Type B pancreatic cell (in vitro differentiated cells): Measurements from ENCODE around the gene AGAP5. TPM values are rescaled to one million over a fixed set of nuclear protein-coding genes. Genes with fewer than 3 reads are reported as not detected.

ENCODE experiments used
- DNase-seq: peaks from one replicate; pipeline ENCODE4 v3.0.0; 2021; ENCODE audit warnings: mixed read lengths; ENCODE audit not compliant: unreplicated experiment; ENCODE audit errors: extremely low spot score
- H3K27ac Mint-ChIP-seq: 2 replicates; pipeline ENCODE4 v1.8.0; 2021; ENCODE audit warnings: mild to moderate bottlenecking, mixed read lengths
- H3K27me3 Mint-ChIP-seq: 2 replicates; pipeline ENCODE4 v1.8.0; 2021; ENCODE audit warnings: mixed read lengths
- H3K36me3 Mint-ChIP-seq: 2 replicates; pipeline ENCODE4 v1.8.0; 2021; ENCODE audit warnings: mixed read lengths
- H3K4me1 Mint-ChIP-seq: one replicate; pipeline ENCODE4 v1.8.0; 2021; ENCODE audit warnings: mixed read lengths; ENCODE audit not compliant: unreplicated experiment
- H3K4me3 Mint-ChIP-seq: 2 replicates; pipeline ENCODE4 v1.8.0; 2021; ENCODE audit warnings: mild to moderate bottlenecking, mixed read lengths
- H3K9me3 Mint-ChIP-seq: 2 replicates; pipeline ENCODE4 v1.8.0; 2021; ENCODE audit warnings: mixed read lengths
- total RNA-seq: library from RNA; stranded (reverse); gene quantifications from 2 replicates; pipeline ENCODE4 v1.2.1, GENCODE V29; 2021; ENCODE audit warnings: low replicate concordance
- TF ChIP-seq, protein P1 (sequence below): fragments of 200-600 bp; sonication (generic); conservative IDR thresholded peaks from 2 replicates; pipeline ENCODE4 v1.5.0; 2021; ENCODE audit warnings: antibody characterized with exemption, mild to moderate bottlenecking

Gene AGAP5
- total RNA-seq, 1 donor from 2014 or later, result 10.3 TPM

- H3K27ac Mint-ChIP-seq, result no peak overlapping the region
- no peak overlapping the region for H3K4me3 Mint-ChIP-seq
- TF ChIP-seq, protein P1, sequence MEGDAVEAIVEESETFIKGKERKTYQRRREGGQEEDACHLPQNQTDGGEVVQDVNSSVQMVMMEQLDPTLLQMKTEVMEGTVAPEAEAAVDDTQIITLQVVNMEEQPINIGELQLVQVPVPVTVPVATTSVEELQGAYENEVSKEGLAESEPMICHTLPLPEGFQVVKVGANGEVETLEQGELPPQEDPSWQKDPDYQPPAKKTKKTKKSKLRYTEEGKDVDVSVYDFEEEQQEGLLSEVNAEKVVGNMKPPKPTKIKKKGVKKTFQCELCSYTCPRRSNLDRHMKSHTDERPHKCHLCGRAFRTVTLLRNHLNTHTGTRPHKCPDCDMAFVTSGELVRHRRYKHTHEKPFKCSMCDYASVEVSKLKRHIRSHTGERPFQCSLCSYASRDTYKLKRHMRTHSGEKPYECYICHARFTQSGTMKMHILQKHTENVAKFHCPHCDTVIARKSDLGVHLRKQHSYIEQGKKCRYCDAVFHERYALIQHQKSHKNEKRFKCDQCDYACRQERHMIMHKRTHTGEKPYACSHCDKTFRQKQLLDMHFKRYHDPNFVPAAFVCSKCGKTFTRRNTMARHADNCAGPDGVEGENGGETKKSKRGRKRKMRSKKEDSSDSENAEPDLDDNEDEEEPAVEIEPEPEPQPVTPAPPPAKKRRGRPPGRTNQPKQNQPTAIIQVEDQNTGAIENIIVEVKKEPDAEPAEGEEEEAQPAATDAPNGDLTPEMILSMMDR, result no peak
- H3K9me3 Mint-ChIP-seq, result no peaks in the 10 kb centered on the region
- no peaks in the 10 kb centered on the region for H3K36me3 Mint-ChIP-seq
- peaks cover 10% of the 10 kb centered on the region for H3K27me3 Mint-ChIP-seq
- peaks cover 18% of the 10 kb centered on the region for H3K4me1 Mint-ChIP-seq
- DNase-seq, result no peak
These were observed 54.5 kb downstream of the AGAP5 start for GRCh38 chr10:73643362-73643761.

DNA sequence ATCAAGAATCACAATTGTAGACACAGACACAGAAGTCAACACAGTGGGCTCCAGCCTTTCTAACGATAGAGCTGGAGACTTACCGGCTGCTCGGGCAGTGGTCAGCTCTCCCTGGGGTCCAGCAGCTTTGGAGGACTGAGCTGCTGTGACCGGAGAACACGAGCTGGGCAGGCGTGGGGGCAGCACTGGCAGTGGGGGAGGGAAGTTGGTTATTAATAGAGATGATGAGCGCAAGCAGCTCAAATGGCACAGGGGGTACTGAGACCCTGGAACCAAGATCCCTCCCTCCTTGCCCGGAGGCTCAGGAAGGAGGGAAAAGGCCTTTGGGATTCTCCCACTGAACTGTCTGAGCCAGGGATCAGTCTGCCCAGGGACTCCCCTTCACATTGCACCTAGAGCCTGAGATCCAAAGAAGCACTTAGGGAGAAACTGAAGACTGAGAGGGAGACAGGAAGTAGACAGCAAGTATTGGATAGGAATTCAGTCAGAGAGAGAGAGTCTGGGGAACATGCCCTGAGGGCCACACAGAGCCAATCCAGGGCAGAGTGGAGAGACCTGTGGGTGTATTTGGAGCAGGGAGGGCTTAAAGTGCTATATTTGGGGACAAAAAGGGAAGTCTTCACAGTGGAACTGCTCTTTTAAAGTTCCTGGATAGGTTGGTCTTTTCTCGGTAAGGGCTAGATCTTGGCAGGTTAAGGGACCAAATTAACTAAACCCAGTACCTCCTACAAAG is 56.4 kb downstream of the AGAP5 start, which contains the start of gene MYOZ1:
Gene MYOZ1 (minus strand): TSS at position 147 of the 733 bp plus-strand sequence. CDS start 1,457 bp downstream, outside the sequence.
- H3K27me3 Mint-ChIP-seq, result peaks cover 10% of the 10 kb centered on the region
- H3K36me3 Mint-ChIP-seq, result no peaks in the 10 kb centered on the region
- H3K9me3 Mint-ChIP-seq, result no peaks in the 10 kb centered on the region
- no peak for DNase-seq
- H3K4me1 Mint-ChIP-seq, result peaks cover 18% of the 10 kb centered on the region
- TF ChIP-seq, protein P1, result no peak
- H3K27ac Mint-ChIP-seq, result no peak within 1 kb of the TSS
- H3K4me3 Mint-ChIP-seq, result no peak within 1 kb of the TSS

GRCh38 chr10:73639286-73639685 is 58.6 kb downstream of the AGAP5 start:
- Mint-ChIP-seq H3K27me3 (peaks cover 10% of the 10 kb centered on the region), H3K27ac (no peak overlapping the region), H3K36me3 (no peaks in the 10 kb centered on the region), H3K4me3 (no peak overlapping the region), H3K9me3 (no peaks in the 10 kb centered on the region), H3K4me1 (peaks cover 12% of the 10 kb centered on the region)
- TF ChIP-seq, protein P1, result no peak
- no peak for DNase-seq

- TF ChIP-seq, protein P1, result no peak
These were observed 62.1 kb downstream of the AGAP5 start for GRCh38 chr10:73635781-73636180.

DNA sequence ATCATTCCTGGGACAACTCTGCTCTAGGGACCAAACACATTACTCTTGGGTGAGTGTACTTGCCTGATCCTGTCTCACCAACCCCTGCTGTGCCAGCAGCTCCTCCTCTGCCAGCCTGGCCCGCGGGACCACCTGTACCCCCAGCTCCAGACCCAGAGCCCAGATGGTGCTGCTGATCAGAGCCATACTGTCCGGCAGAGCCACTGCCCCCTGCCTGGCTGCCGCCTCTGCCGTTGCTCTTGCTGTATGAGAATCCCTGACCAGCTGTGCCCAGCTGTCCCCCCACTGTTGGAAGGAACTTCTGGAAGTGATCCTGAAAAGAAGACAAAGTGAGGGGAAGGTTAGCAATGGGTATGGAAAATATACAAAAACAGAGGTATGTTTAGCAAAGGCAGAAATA is 63.5 kb downstream of the AGAP5 start:
- no peaks in the 10 kb centered on the region for H3K36me3 Mint-ChIP-seq
- H3K4me3 Mint-ChIP-seq, result no peak overlapping the region
- TF ChIP-seq, protein P1, result no peak
- no peaks in the 10 kb centered on the region for H3K4me1 Mint-ChIP-seq
- peaks cover 3% of the 10 kb centered on the region for H3K27me3 Mint-ChIP-seq
- no peak overlapping the region for H3K27ac Mint-ChIP-seq
- DNase-seq, result no peak
- H3K9me3 Mint-ChIP-seq, result no peaks in the 10 kb centered on the region

More at GRCh38 chr10:73635781-73636180, 62.1 kb downstream of the AGAP5 start:
- no peak for DNase-seq
- Mint-ChIP-seq H3K4me1 (no peaks in the 10 kb centered on the region), H3K27me3 (peaks cover 3% of the 10 kb centered on the region), H3K27ac (no peak overlapping the region), H3K4me3 (no peak overlapping the region), H3K36me3 (no peaks in the 10 kb centered on the region), H3K9me3 (no peaks in the 10 kb centered on the region)
